Measurements from ENCODE around the gene C9orf57.
"Not testable (repeated sequence)": the region's sequence is repeated elsewhere in the genome, so short reads cannot be mapped to it uniquely, and the experiment has no call there.

C9orf57 gene

DNA sequence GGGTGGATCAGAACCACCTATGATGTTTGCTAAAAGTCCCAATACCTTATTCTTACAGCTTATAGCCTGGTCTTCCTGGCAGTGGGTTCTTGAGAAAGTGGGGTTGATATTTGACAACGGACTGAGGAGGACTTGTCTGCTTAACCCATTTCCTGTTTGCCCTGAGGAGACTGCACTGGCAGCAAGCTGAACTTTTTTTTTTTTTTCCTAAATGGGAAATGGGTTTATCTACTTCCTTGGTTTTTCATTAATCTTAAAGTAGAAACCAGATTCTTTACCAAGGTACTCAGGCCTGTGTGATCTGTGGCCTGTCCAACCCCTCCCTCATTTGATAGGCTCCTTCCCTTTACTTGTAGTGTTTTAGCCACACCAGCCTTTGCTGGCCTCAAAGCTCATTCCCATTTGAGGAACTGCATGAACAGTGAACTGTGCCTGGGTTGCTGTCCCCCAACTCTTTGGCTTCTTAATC is 47.1 kb downstream of the C9orf57 start:
- H3K36me3 ChIP-seq = no peaks in the 10 kb centered on the region
- no peaks in the 10 kb centered on the region for H3K9me3 ChIP-seq (ENCODE audit: severe bottlenecking)
- H3K27me3 ChIP-seq (ENCODE audit: insufficient read depth, low read depth, severe bottlenecking) = no peaks in the 10 kb centered on the region
- TF ChIP-seq, protein P1, sequence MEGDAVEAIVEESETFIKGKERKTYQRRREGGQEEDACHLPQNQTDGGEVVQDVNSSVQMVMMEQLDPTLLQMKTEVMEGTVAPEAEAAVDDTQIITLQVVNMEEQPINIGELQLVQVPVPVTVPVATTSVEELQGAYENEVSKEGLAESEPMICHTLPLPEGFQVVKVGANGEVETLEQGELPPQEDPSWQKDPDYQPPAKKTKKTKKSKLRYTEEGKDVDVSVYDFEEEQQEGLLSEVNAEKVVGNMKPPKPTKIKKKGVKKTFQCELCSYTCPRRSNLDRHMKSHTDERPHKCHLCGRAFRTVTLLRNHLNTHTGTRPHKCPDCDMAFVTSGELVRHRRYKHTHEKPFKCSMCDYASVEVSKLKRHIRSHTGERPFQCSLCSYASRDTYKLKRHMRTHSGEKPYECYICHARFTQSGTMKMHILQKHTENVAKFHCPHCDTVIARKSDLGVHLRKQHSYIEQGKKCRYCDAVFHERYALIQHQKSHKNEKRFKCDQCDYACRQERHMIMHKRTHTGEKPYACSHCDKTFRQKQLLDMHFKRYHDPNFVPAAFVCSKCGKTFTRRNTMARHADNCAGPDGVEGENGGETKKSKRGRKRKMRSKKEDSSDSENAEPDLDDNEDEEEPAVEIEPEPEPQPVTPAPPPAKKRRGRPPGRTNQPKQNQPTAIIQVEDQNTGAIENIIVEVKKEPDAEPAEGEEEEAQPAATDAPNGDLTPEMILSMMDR (IDR thresholded peaks at IDR 0.05; ENCODE audit: low read depth, low read length) = no peak
- no peak overlapping the region for H3K4me3 ChIP-seq (ENCODE audit: low read depth, low read length)
- no peak overlapping the region for H3K27ac ChIP-seq
- DNase-seq = no peak

DNA sequence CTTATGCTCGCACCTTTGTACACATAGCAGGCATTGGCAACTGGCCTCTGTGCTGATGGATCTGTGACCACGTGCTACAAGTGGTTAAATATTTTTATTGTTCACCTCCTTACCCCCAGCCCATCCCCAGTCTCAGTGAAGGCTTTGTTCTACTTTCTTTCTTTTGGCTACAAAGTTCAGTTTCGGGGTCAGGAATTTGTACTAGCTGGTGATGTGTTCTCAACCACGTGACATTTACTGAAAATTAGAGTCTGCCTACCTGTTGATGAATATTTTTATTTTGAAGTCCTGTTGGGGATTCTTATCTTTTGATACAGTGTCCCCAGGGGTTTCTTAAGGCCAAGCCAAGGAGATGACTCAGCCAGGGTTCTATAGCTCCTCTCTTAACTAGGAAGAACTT is 47.8 kb downstream of the C9orf57 start:
- TF ChIP-seq, protein P1 (IDR thresholded peaks at IDR 0.05; ENCODE audit: low read depth, low read length) = no peak
- no peaks in the 10 kb centered on the region for H3K9me3 ChIP-seq (ENCODE audit: severe bottlenecking)
- H3K4me3 ChIP-seq (ENCODE audit: low read depth, low read length) = no peak overlapping the region
- DNase-seq = no peak
- no peak overlapping the region for H3K27ac ChIP-seq
- H3K27me3 ChIP-seq (ENCODE audit: insufficient read depth, low read depth, severe bottlenecking) = no peaks in the 10 kb centered on the region
- H3K36me3 ChIP-seq = no peaks in the 10 kb centered on the region

- H3K9me3 ChIP-seq (ENCODE audit: severe bottlenecking); H3K27ac ChIP-seq: not testable (repeated sequence)
Measured at GRCh38 chr9:72007726-72008125, 52.7 kb downstream of the C9orf57 start.

GRCh38 chr9:72006501-72006900 is 53.9 kb downstream of the C9orf57 start:
- peaks cover 1% of the 10 kb centered on the region for H3K9me3 ChIP-seq (ENCODE audit: severe bottlenecking)
- no peaks in the 10 kb centered on the region for H3K27me3 ChIP-seq (ENCODE audit: insufficient read depth, low read depth, severe bottlenecking)
- no peak overlapping the region for H3K27ac ChIP-seq
- DNase-seq = no peak
- TF ChIP-seq, protein P1 (IDR thresholded peaks at IDR 0.05; ENCODE audit: low read depth, low read length) = no peak
- no peaks in the 10 kb centered on the region for H3K36me3 ChIP-seq
- H3K4me3 ChIP-seq (ENCODE audit: low read depth, low read length) = no peak overlapping the region

More at GRCh38 chr9:72007726-72008125, 52.7 kb downstream of the C9orf57 start:
- H3K4me3 ChIP-seq (ENCODE audit: low read depth, low read length); DNase-seq; H3K27me3 ChIP-seq (ENCODE audit: insufficient read depth, low read depth, severe bottlenecking); H3K36me3 ChIP-seq: not testable (repeated sequence)

GRCh38 chr9:72005451-72005850 is 55.0 kb downstream of the C9orf57 start:
- Histone ChIP-seq H3K4me3 (ENCODE audit: low read depth, low read length) (no peak overlapping the region), H3K9me3 (ENCODE audit: severe bottlenecking) (peaks cover 6% of the 10 kb centered on the region), H3K27me3 (ENCODE audit: insufficient read depth, low read depth, severe bottlenecking) (no peaks in the 10 kb centered on the region), H3K27ac (no peak overlapping the region), H3K36me3 (no peaks in the 10 kb centered on the region)
- TF ChIP-seq, protein P1 (IDR thresholded peaks at IDR 0.05; ENCODE audit: low read depth, low read length) = no peak
- no peak for DNase-seq
